ENCODE measurements around the gene CLCF1. TPM values are rescaled to one million over a fixed set of nuclear protein-coding genes. Genes with fewer than 3 reads are reported as not detected.

Gene CLCF1
- polyA plus RNA-seq, 1 donor (not counting 4 experiments of a cell fraction or from before 2014, with no cell fraction given): 2.7 TPM

DNA sequence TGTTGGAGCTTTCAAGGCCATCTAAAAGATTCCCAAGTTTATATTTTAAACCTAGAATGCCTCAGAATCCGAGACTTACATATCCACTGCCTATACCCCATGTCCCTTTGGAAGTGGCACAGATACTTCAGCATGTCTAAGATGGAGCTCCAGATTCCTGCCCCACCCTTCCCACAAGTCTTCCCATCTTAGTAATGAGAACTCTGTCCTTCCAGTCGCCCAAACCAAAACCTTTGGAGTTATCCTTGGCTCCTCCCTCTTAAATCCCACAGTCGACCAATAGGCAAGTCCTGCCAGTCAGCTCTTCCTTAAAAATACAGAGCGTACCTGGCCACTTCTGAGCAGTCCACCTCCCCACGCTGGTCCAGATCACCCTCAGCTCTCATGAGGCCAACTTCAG, 24.4 kb downstream of the CLCF1 start:
- Histone ChIP-seq H3K4me3 (ENCODE audit: control insufficient read depth in 2 of 3, extremely low read depth in 1 of 3, insufficient read depth in 2 of 3, low read depth in 1 of 3, low read length in 3 of 3) (no peak overlapping the region), H3K9ac (ENCODE audit: control insufficient read depth, extremely low read depth, insufficient read depth, low read length) (no peak overlapping the region), H3K9me1 (ENCODE audit: control insufficient read depth, extremely low read depth, insufficient read depth, low read length) (peaks cover 3% of the 10 kb centered on the region), H4K20me1 (ENCODE audit: control insufficient read depth, extremely low read depth, insufficient read depth, low read length) (no peaks in the 10 kb centered on the region), H3K9me3 (ENCODE audit: control insufficient read depth, low read depth, low read length) (no peaks in the 10 kb centered on the region), H3K27ac (ENCODE audit: control insufficient read depth, insufficient read depth, low read length) (no peak overlapping the region), H3K36me3 (ENCODE audit: control insufficient read depth in 2 of 2, extremely low read depth in 1 of 2, insufficient read depth in 2 of 2, low read length in 2 of 2) (peaks cover 0 to 6% of the 10 kb centered on the region in 2 experiments), H3K27me3 (ENCODE audit: control insufficient read depth, extremely low read depth, insufficient read depth, low read length) (no peaks in the 10 kb centered on the region), H3K4me2 (ENCODE audit: control insufficient read depth, extremely low read depth, insufficient read depth, low read depth, low read length) (no peak overlapping the region), H3K79me2 (ENCODE audit: control insufficient read depth, insufficient read depth, low read length) (peaks cover 8% of the 10 kb centered on the region), H3K4me1 (ENCODE audit: control insufficient read depth, extremely low read depth, insufficient read depth, low read length) (peaks cover 36% of the 10 kb centered on the region), H2AFZ (ENCODE audit: control insufficient read depth, low read length) (no peak overlapping the region)
- dilution Hi-C loops (cut with MboI; ENCODE audit: extremely low pct_ligation_motif_present, low sequenced_read_pairs): no loop called here
- FAIRE-seq (no peak), DNase-seq (ENCODE audit: low read depth, low spot score) (no peak)
- TF ChIP-seq EZH2 (IDR thresholded peaks at IDR 0.05; ENCODE audit: low read length): no peak
- TF ChIP-seq, protein P1, sequence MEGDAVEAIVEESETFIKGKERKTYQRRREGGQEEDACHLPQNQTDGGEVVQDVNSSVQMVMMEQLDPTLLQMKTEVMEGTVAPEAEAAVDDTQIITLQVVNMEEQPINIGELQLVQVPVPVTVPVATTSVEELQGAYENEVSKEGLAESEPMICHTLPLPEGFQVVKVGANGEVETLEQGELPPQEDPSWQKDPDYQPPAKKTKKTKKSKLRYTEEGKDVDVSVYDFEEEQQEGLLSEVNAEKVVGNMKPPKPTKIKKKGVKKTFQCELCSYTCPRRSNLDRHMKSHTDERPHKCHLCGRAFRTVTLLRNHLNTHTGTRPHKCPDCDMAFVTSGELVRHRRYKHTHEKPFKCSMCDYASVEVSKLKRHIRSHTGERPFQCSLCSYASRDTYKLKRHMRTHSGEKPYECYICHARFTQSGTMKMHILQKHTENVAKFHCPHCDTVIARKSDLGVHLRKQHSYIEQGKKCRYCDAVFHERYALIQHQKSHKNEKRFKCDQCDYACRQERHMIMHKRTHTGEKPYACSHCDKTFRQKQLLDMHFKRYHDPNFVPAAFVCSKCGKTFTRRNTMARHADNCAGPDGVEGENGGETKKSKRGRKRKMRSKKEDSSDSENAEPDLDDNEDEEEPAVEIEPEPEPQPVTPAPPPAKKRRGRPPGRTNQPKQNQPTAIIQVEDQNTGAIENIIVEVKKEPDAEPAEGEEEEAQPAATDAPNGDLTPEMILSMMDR (optimal IDR thresholded peaks at IDR 0.05 in 1 of 3, IDR thresholded peaks at IDR 0.05 in 1 of 3, conservative IDR thresholded peaks at IDR 0.05 in 1 of 3; ENCODE audit: extremely low read depth in 1 of 3, insufficient read depth in 2 of 3, low read length in 3 of 3): no peak

DNA sequence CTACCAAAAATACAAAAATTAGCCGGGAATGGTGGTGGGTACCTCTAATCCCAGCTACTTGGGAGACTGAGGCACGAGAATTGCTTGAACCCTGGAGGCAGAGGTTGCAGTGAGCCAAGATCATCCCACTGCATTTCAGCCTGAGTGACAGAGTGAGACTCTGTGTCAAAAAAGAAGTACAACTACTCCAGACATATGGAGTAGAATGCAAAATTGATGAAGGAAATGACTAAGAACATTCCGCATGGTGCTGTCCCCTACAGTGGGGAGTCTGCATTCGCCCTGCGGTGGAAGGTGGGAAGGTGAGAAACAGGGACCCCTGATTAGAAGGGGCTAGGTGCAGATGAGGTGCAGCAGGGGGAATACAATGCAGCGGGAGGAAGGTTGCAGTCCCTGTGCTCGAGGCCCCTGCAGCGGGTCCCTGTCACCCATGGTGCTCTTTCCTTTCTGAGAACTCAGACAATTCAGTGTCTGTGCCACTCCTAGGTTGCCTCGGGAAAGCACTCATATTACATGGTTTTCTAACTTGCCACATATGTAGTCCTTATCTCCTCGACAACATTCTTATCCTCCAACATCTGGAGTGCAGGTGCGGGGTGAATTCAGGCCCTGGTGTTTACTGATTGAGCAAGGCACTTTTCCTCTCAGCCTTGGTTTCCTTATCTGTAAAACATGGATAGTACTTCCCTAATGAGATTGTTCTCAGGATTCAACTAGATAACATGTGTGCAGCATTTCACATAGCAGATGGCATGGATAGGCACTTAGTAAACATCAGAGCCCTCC, 25.2 kb downstream of the CLCF1 start:
- Histone ChIP-seq H3K27ac (ENCODE audit: control insufficient read depth, insufficient read depth, low read length) (no peak overlapping the region), H3K27me3 (ENCODE audit: control insufficient read depth, extremely low read depth, insufficient read depth, low read length) (no peaks in the 10 kb centered on the region), H3K36me3 (ENCODE audit: control insufficient read depth in 2 of 2, extremely low read depth in 1 of 2, insufficient read depth in 2 of 2, low read length in 2 of 2) (peaks cover 0 to 6% of the 10 kb centered on the region in 2 experiments), H3K9me1 (ENCODE audit: control insufficient read depth, extremely low read depth, insufficient read depth, low read length) (peaks cover 3% of the 10 kb centered on the region), H2AFZ (ENCODE audit: control insufficient read depth, low read length) (no peak overlapping the region), H3K79me2 (ENCODE audit: control insufficient read depth, insufficient read depth, low read length) (peaks cover 8% of the 10 kb centered on the region), H3K9me3 (ENCODE audit: control insufficient read depth, low read depth, low read length) (no peaks in the 10 kb centered on the region), H3K4me1 (ENCODE audit: control insufficient read depth, extremely low read depth, insufficient read depth, low read length) (peaks cover 31% of the 10 kb centered on the region), H3K9ac (ENCODE audit: control insufficient read depth, extremely low read depth, insufficient read depth, low read length) (no peak overlapping the region), H4K20me1 (ENCODE audit: control insufficient read depth, extremely low read depth, insufficient read depth, low read length) (no peaks in the 10 kb centered on the region), H3K4me2 (ENCODE audit: control insufficient read depth, extremely low read depth, insufficient read depth, low read depth, low read length) (no peak overlapping the region), H3K4me3 (ENCODE audit: control insufficient read depth in 2 of 3, extremely low read depth in 1 of 3, insufficient read depth in 2 of 3, low read depth in 1 of 3, low read length in 3 of 3) (no peak overlapping the region)
- FAIRE-seq (no peak), DNase-seq (ENCODE audit: low read depth, low spot score) (no peak)
- dilution Hi-C loops (cut with MboI; ENCODE audit: extremely low pct_ligation_motif_present, low sequenced_read_pairs): no loop called here
- TF ChIP-seq, protein P1 (optimal IDR thresholded peaks at IDR 0.05 in 1 of 3, IDR thresholded peaks at IDR 0.05 in 1 of 3, conservative IDR thresholded peaks at IDR 0.05 in 1 of 3; ENCODE audit: extremely low read depth in 1 of 3, insufficient read depth in 2 of 3, low read length in 3 of 3): no peak
- TF ChIP-seq EZH2 (IDR thresholded peaks at IDR 0.05; ENCODE audit: low read length): no peak

Measured in keratinocyte (primary cell).